ENCODE data around the gene OSBPL9. TPM values are rescaled to one million over a fixed set of nuclear protein-coding genes. Genes with fewer than 3 reads are reported as not detected.

OSBPL9 gene
- total RNA-seq, 1 donor from 2014 or later, result 149 TPM

GRCh38 chr1:51600529-51600928 lies 16.4 kb upstream of the OSBPL9 start:
- H3K4me1 ChIP-seq, result no peaks in the 10 kb centered on the region
- no peaks in the 10 kb centered on the region for H3F3A ChIP-seq (ENCODE audit: low read depth)
- H3K4me3 Mint-ChIP-seq, result no peak overlapping the region
- H3K4me2 ChIP-seq, result no peak overlapping the region
- no peaks in the 10 kb centered on the region for H4K20me1 ChIP-seq (ENCODE audit: low read depth)
- no peaks in the 10 kb centered on the region for H3K4me1 Mint-ChIP-seq
- no peak overlapping the region for H3K27ac Mint-ChIP-seq
- H3K9me3 ChIP-seq (ENCODE audit: low read depth), result no peaks in the 10 kb centered on the region
- H3K36me3 Mint-ChIP-seq, result no peaks in the 10 kb centered on the region
- no peaks in the 10 kb centered on the region for H3K36me3 ChIP-seq
- TF ChIP-seq EZH2 (IDR thresholded peaks at IDR 0.05) (no peak), EZH2phosphoT487 (IDR thresholded peaks at IDR 0.05) (no peak), CTCF (IDR thresholded peaks at IDR 0.05) (no peak)
- H3K27ac ChIP-seq, result no peak overlapping the region
- no peak for DNase-seq (ENCODE audit: low spot score)
- H3K27me3 ChIP-seq, result no peaks in the 10 kb centered on the region
- H3K4me3 ChIP-seq, result no peak overlapping the region
- H3K9me3 Mint-ChIP-seq, result no peaks in the 10 kb centered on the region
- peaks cover 8% of the 10 kb centered on the region for H3K27me3 Mint-ChIP-seq (ENCODE audit: insufficient read depth, low read depth)
- no peaks in the 10 kb centered on the region for H3K79me2 ChIP-seq (ENCODE audit: low read depth)
- H3K9ac ChIP-seq, result no peak overlapping the region
- H2AFZ ChIP-seq (replicated peaks), result no peak overlapping the region

- TF ChIP-seq EZH2phosphoT487 (IDR thresholded peaks at IDR 0.05) (no peak), CTCF (IDR thresholded peaks at IDR 0.05) (no peak), EZH2 (IDR thresholded peaks at IDR 0.05) (no peak)
- Histone ChIP-seq H3K9ac (no peak overlapping the region), H4K20me1 (ENCODE audit: low read depth) (no peaks in the 10 kb centered on the region), H3K9me3 (ENCODE audit: low read depth) (no peaks in the 10 kb centered on the region), H3K4me1 (no peaks in the 10 kb centered on the region), H3K36me3 (no peaks in the 10 kb centered on the region), H3F3A (ENCODE audit: low read depth) (no peaks in the 10 kb centered on the region), H3K4me2 (no peak overlapping the region), H3K27ac (no peak overlapping the region), H3K4me3 (no peak overlapping the region), H3K79me2 (ENCODE audit: low read depth) (no peaks in the 10 kb centered on the region), H2AFZ (replicated peaks) (no peak overlapping the region), H3K27me3 (no peaks in the 10 kb centered on the region)
- H3K9me3 Mint-ChIP-seq, result no peaks in the 10 kb centered on the region
- no peaks in the 10 kb centered on the region for H3K36me3 Mint-ChIP-seq
- no peak overlapping the region for H3K4me3 Mint-ChIP-seq
- peaks cover 5% of the 10 kb centered on the region for H3K27me3 Mint-ChIP-seq (ENCODE audit: insufficient read depth, low read depth)
- H3K4me1 Mint-ChIP-seq, result no peaks in the 10 kb centered on the region
- no peak for DNase-seq (ENCODE audit: low spot score)
- H3K27ac Mint-ChIP-seq, result no peak overlapping the region
These were observed 15.9 kb upstream of the OSBPL9 start for GRCh38 chr1:51600965-51601364.

GRCh38 chr1:51605961-51606723 lies 10.8 kb upstream of the OSBPL9 start:
- Histone ChIP-seq H3K9ac (no peak overlapping the region), H3K4me3 (no peak overlapping the region), H3K79me2 (ENCODE audit: low read depth) (no peaks in the 10 kb centered on the region), H3F3A (ENCODE audit: low read depth) (no peaks in the 10 kb centered on the region), H3K27ac (no peak overlapping the region), H3K36me3 (no peaks in the 10 kb centered on the region), H3K9me3 (ENCODE audit: low read depth) (no peaks in the 10 kb centered on the region), H4K20me1 (ENCODE audit: low read depth) (no peaks in the 10 kb centered on the region), H2AFZ (replicated peaks) (peak overlapping the region; percentile 57), H3K27me3 (no peaks in the 10 kb centered on the region), H3K4me2 (no peak overlapping the region), H3K4me1 (no peaks in the 10 kb centered on the region)
- no peaks in the 10 kb centered on the region for H3K36me3 Mint-ChIP-seq
- no peaks in the 10 kb centered on the region for H3K4me1 Mint-ChIP-seq
- H3K9me3 Mint-ChIP-seq, result no peaks in the 10 kb centered on the region
- no peak for TF ChIP-seq EZH2phosphoT487 (IDR thresholded peaks at IDR 0.05)
- TF ChIP-seq EZH2 (IDR thresholded peaks at IDR 0.05), result no peak
- no peak for TF ChIP-seq CTCF (IDR thresholded peaks at IDR 0.05)
- H3K27me3 Mint-ChIP-seq (ENCODE audit: insufficient read depth, low read depth), result peaks cover 9% of the 10 kb centered on the region
- no peak overlapping the region for H3K4me3 Mint-ChIP-seq
- H3K27ac Mint-ChIP-seq, result no peak overlapping the region
- DNase-seq (ENCODE audit: low spot score), result no peak
